ENCODE results near the gene AIG1. TPM values are rescaled to one million over a fixed set of nuclear protein-coding genes. Genes with fewer than 3 reads are reported as not detected.

AIG1 gene
- total RNA-seq, 2 experiments from 2014 or later = 0.40 to 0.85 TPM

- TF ChIP-seq CTCF (conservative IDR thresholded peaks at IDR 0.05; ENCODE audit: low read length) (peak; percentile 66), EZH2phosphoT487 (IDR thresholded peaks at IDR 0.05; ENCODE audit: borderline replicate concordance, low read depth, low read length) (no peak)
- H3K4me1 ChIP-seq (ENCODE audit: insufficient read depth, low read length, poor library complexity, severe bottlenecking) = no peaks in the 10 kb centered on the region
- H3K27ac ChIP-seq (ENCODE audit: low read depth, low read length, poor library complexity, severe bottlenecking) = no peak overlapping the region
- peak; percentile 20 for DNase-seq (ENCODE audit: low spot score)
- no peaks in the 10 kb centered on the region for H3K36me3 ChIP-seq (ENCODE audit: insufficient read depth, low read length)
- H3K4me3 ChIP-seq (ENCODE audit: low read depth, low read length, poor library complexity, severe bottlenecking) = no peak overlapping the region
- H3K4me2 ChIP-seq (ENCODE audit: low read length) = no peak overlapping the region
- POLR2A ChIA-PET = no interaction called here
- no TSS peak for BruUV-seq (replicated peaks)
- CTCF ChIA-PET (ENCODE audit: unreplicated experiment) = no interaction called here
- intact Hi-C loops (cut with micrococcal nuclease; ENCODE audit: unreplicated experiment) = no loop called here
- no peak overlapping the region for H2AFZ ChIP-seq (ENCODE audit: low read length)
- no peaks in the 10 kb centered on the region for H3K79me2 ChIP-seq (ENCODE audit: insufficient read depth, low read depth, low read length)
- no peaks in the 10 kb centered on the region for H3K9me3 ChIP-seq (ENCODE audit: low read length)
- H4K20me1 ChIP-seq (ENCODE audit: insufficient read depth, low read length) = no peaks in the 10 kb centered on the region
- H3K9me2 ChIP-seq (ENCODE audit: insufficient read depth, low read length) = no peaks in the 10 kb centered on the region
These were observed 172.2 kb downstream of the AIG1 start for GRCh38 chr6:143232849-143233248.

- no peaks in the 10 kb centered on the region for H3K9me2 ChIP-seq (ENCODE audit: insufficient read depth, low read length)
- BruUV-seq (replicated peaks) = no TSS peak
- H3K4me2 ChIP-seq (ENCODE audit: low read length) = no peak overlapping the region
- ChIA-PET POLR2A (no interaction called here), CTCF (ENCODE audit: unreplicated experiment) (no interaction called here)
- H3K4me1 ChIP-seq (ENCODE audit: insufficient read depth, low read length, poor library complexity, severe bottlenecking) = no peaks in the 10 kb centered on the region
- no peak overlapping the region for H3K27ac ChIP-seq (ENCODE audit: low read depth, low read length, poor library complexity, severe bottlenecking)
- DNase-seq (ENCODE audit: low spot score) = no peak
- no peak for TF ChIP-seq CTCF (conservative IDR thresholded peaks at IDR 0.05; ENCODE audit: low read length)
- TF ChIP-seq EZH2phosphoT487 (IDR thresholded peaks at IDR 0.05; ENCODE audit: borderline replicate concordance, low read depth, low read length) = no peak
- intact Hi-C loops (cut with micrococcal nuclease; ENCODE audit: unreplicated experiment) = no loop called here
- H3K36me3 ChIP-seq (ENCODE audit: insufficient read depth, low read length) = no peaks in the 10 kb centered on the region
- no peak overlapping the region for H2AFZ ChIP-seq (ENCODE audit: low read length)
- no peaks in the 10 kb centered on the region for H3K79me2 ChIP-seq (ENCODE audit: insufficient read depth, low read depth, low read length)
- H4K20me1 ChIP-seq (ENCODE audit: insufficient read depth, low read length) = no peaks in the 10 kb centered on the region
- H3K4me3 ChIP-seq (ENCODE audit: low read depth, low read length, poor library complexity, severe bottlenecking) = no peak overlapping the region
- H3K9me3 ChIP-seq (ENCODE audit: low read length) = no peaks in the 10 kb centered on the region
These were observed 173.0 kb downstream of the AIG1 start for GRCh38 chr6:143233554-143234285.

DNA sequence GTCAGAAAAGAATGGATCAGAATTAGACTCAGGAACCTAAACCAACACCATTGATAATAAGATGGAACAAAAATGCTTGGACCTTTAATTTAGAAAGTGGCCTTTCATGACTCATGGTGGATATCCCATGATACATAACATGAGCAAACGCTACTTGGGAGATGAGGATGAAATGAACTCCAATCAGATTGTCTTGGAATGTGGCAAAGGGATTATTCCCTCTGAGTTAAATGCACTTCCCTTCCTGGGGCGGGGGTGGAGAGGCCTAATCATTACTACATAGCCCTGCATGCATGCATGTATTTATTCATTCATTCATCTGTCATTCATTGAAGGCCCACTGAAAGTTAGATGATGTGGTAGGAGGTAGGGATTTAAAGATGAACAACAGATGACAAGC, 174.0 kb downstream of the AIG1 start:
- intact Hi-C loops (cut with micrococcal nuclease; ENCODE audit: unreplicated experiment) = no loop called here
- Histone ChIP-seq H2AFZ (ENCODE audit: low read length) (no peak overlapping the region), H3K4me1 (ENCODE audit: insufficient read depth, low read length, poor library complexity, severe bottlenecking) (no peaks in the 10 kb centered on the region), H3K9me2 (ENCODE audit: insufficient read depth, low read length) (no peaks in the 10 kb centered on the region), H3K36me3 (ENCODE audit: insufficient read depth, low read length) (no peaks in the 10 kb centered on the region), H3K27ac (ENCODE audit: low read depth, low read length, poor library complexity, severe bottlenecking) (no peak overlapping the region), H3K9me3 (ENCODE audit: low read length) (no peaks in the 10 kb centered on the region), H3K4me2 (ENCODE audit: low read length) (no peak overlapping the region), H4K20me1 (ENCODE audit: insufficient read depth, low read length) (no peaks in the 10 kb centered on the region), H3K79me2 (ENCODE audit: insufficient read depth, low read depth, low read length) (no peaks in the 10 kb centered on the region), H3K4me3 (ENCODE audit: low read depth, low read length, poor library complexity, severe bottlenecking) (no peak overlapping the region)
- TF ChIP-seq CTCF (conservative IDR thresholded peaks at IDR 0.05; ENCODE audit: low read length) = no peak
- TF ChIP-seq EZH2phosphoT487 (IDR thresholded peaks at IDR 0.05; ENCODE audit: borderline replicate concordance, low read depth, low read length) = no peak
- no TSS peak for BruUV-seq (replicated peaks)
- POLR2A ChIA-PET = no interaction called here
- DNase-seq (ENCODE audit: low spot score) = no peak
- CTCF ChIA-PET (ENCODE audit: unreplicated experiment) = no interaction called here
